Measurements from ENCODE around the gene MARVELD1.

GRCh38 chr10:97713339-97713825, at the start of gene MARVELD1:
- TF ChIP-seq, protein P1, sequence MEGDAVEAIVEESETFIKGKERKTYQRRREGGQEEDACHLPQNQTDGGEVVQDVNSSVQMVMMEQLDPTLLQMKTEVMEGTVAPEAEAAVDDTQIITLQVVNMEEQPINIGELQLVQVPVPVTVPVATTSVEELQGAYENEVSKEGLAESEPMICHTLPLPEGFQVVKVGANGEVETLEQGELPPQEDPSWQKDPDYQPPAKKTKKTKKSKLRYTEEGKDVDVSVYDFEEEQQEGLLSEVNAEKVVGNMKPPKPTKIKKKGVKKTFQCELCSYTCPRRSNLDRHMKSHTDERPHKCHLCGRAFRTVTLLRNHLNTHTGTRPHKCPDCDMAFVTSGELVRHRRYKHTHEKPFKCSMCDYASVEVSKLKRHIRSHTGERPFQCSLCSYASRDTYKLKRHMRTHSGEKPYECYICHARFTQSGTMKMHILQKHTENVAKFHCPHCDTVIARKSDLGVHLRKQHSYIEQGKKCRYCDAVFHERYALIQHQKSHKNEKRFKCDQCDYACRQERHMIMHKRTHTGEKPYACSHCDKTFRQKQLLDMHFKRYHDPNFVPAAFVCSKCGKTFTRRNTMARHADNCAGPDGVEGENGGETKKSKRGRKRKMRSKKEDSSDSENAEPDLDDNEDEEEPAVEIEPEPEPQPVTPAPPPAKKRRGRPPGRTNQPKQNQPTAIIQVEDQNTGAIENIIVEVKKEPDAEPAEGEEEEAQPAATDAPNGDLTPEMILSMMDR (IDR thresholded peaks at IDR 0.05), result no peak
- TF ChIP-seq POLR2A (IDR thresholded peaks at IDR 0.05) (no peak), POLR2AphosphoS5 (IDR thresholded peaks at IDR 0.05) (no peak), EP300 (IDR thresholded peaks at IDR 0.05) (no peak)

Measured in suprapubic skin (tissue), 4 donors.